Caki2 (cell line): ENCODE data around the gene TAF1. TPM values are rescaled to one million over a fixed set of nuclear protein-coding genes. Genes with fewer than 3 reads are reported as not detected.
A peak's percentile ranks its signal among the peaks of the same experiment; 100 is the strongest.
"Not testable (repeated sequence)": the region's sequence is repeated elsewhere in the genome, so short reads cannot be mapped to it uniquely, and the experiment has no call there.

ENCODE experiments used
- DNase-seq: peaks from one replicate; pipeline ENCODE4 v3.0.0-alpha.2; 2015; ENCODE audit warnings: low read depth
- in situ Hi-C: cut with HindIII; loops from 2 replicates; pipeline ENCODE4 v1.10.0; 2016; ENCODE audit warnings: low sequenced_read_pairs, low pct_unique_long_range_greater_than_20kb, mixed read lengths
- total RNA-seq: library from RNA; depleted of rRNA; stranded (reverse); fragments of >200 nt; shearing (Covaris generic); gene quantifications from 2 replicates; pipeline ENCODE4 v1.2.3, GENCODE V29; 2014; ENCODE audit warnings: low replicate concordance; rRNA removed

The TAF1 gene
- total RNA-seq, 1 experiment from 2014 or later, result 9.2 TPM

- DNase-seq, result no peak
- in situ Hi-C loops, result no loop called here
Observed at GRCh38 chrX:71492231-71493065, 126.3 kb downstream of the TAF1 start.

GRCh38 chrX:71493111-71493613, 127.0 kb downstream of the TAF1 start:
- in situ Hi-C loops, result no loop called here
- no peak for DNase-seq

- in situ Hi-C loops, DNase-seq: not testable (repeated sequence)
Observed at GRCh38 chrX:71495979-71496378, 129.8 kb downstream of the TAF1 start.

- DNase-seq, result no peak
- in situ Hi-C loops, result no loop called here
Observed at GRCh38 chrX:71496476-71496875, 130.3 kb downstream of the TAF1 start.

- DNase-seq, in situ Hi-C loops: not testable (repeated sequence)
Observed at GRCh38 chrX:71502080-71502479, 135.9 kb downstream of the TAF1 start.

DNA sequence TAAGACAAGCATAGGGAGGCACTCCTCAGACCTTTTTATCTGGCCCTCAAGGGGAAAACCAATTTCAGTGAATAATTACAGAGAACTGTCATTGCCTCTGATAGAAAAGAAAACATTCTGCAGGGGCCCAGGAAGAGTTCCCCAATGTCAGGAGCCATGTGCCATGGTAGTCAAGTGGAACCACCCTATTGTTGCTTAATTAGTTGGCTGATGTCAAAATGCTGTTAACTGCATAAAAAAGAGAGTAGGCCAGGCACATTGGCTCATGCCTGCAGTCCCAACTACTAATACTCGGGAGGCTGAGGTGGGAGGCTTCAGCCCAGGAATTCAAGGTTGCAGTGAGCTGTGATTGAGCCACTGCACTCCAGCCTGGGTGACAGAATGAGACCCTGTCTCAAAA, 138.2 kb downstream of the TAF1 start:
- in situ Hi-C loops, result no loop called here
- DNase-seq, result no peak

DNA sequence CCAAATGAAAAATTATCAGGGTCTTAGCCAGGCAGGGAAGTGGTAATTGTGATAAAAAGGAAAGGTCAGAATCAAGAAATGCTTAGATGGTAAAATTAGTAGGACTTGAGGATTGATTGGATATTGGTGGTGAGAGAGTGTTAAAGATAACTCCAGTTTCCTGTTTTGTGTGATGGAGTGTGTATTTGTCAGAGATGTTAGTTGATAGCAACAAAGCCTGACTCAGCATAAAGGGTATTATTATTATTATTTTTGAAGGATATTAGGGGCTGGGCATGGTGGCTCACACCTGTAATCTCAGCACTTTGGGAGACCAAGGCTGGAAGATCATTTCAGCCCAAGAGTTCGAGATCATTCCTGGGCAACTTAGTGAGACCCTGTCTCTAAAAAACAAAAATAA, 143.1 kb downstream of the TAF1 start:
- in situ Hi-C loops, result no loop called here
- no peak for DNase-seq

- in situ Hi-C loops, result no loop called here
- DNase-seq, result peak; percentile 36
Observed at GRCh38 chrX:71510161-71510560, 144.0 kb downstream of the TAF1 start.

GRCh38 chrX:71513731-71514130, 147.6 kb downstream of the TAF1 start:
- DNase-seq, in situ Hi-C loops: not testable (repeated sequence)

GRCh38 chrX:71514367-71515037, 148.3 kb downstream of the TAF1 start:
- DNase-seq, result no peak
- in situ Hi-C loops, result no loop called here

DNA sequence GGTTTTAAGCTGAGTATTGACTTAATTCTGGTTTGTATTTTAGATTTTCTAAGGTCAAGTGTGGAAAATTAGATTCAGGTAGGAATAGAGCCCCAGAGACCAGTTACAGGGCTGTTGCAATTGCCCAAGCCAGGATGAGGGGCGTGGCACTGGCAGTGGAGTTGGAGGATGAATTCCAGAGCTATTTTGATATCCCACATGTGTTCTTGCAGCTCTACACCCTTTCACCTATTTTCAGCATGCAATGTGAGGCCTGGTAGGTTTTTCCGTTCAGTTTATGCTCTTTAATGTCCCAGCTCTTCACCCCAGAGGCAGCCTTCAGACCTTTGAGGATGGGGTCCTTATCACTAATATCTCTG, 148.9 kb downstream of the TAF1 start:
- no peak for DNase-seq
- in situ Hi-C loops, result no loop called here

Other genes starting within 250 kb of the TAF1 start
- 4.8 and 6.7 TPM in 2 replicates for gene MED12, start 247.8 kb upstream of the TAF1 start, total RNA-seq
- gene NLGN3, start 221.5 kb upstream of the TAF1 start, total RNA-seq, result 0.20 TPM in 1 of 2 replicates, not detected in the other
- gene GJB1, start 143.1 kb upstream of the TAF1 start, total RNA-seq, result not detected in 2 replicates
- gene ZMYM3, start 112.2 kb upstream of the TAF1 start, total RNA-seq, result 7.0 and 16.3 TPM in 2 replicates
- 523 TPM in 2 replicates for gene NONO, start 82.7 kb upstream of the TAF1 start, total RNA-seq
- 1.5 TPM in 1 of 2 replicates, not detected in the other for gene ITGB1BP2, start 64.6 kb upstream of the TAF1 start, total RNA-seq
- gene OGT, start 166.7 kb downstream of the TAF1 start, total RNA-seq, result 32.9 and 54.2 TPM in 2 replicates
- 2.3 TPM in 1 of 2 replicates, not detected in the other for gene GCNA, start 212.1 kb downstream of the TAF1 start, total RNA-seq